Mesothelial cell of epicardium (in vitro differentiated cells): ENCODE data around the gene SLC41A3. TPM values are rescaled to one million over a fixed set of nuclear protein-coding genes. Genes with fewer than 3 reads are reported as not detected.
"Not testable (repeated sequence)": the region's sequence is repeated elsewhere in the genome, so short reads cannot be mapped to it uniquely, and the experiment has no call there.

ENCODE experiments used
- DNase-seq, 2 experiments: peaks; one replicate each; pipeline ENCODE4 v3.0.0; 2021; ENCODE audit warnings: low spot score in 2 of 2; ENCODE audit not compliant: unreplicated experiment in 2 of 2
- H3K27ac Mint-ChIP-seq: 2 replicates; pipeline ENCODE4 v1.8.0; 2021; ENCODE audit warnings: mixed read lengths
- H3K27me3 Mint-ChIP-seq: 2 replicates; pipeline ENCODE4 v1.8.0; 2021; ENCODE audit warnings: low read depth, mixed read lengths
- H3K36me3 Mint-ChIP-seq: 2 replicates; pipeline ENCODE4 v1.8.0; 2021; ENCODE audit warnings: mixed read lengths
- H3K4me1 Mint-ChIP-seq: 2 replicates; pipeline ENCODE4 v1.8.0; 2021; ENCODE audit warnings: mixed read lengths
- H3K4me3 Mint-ChIP-seq: 2 replicates; pipeline ENCODE4 v1.8.0; 2021; ENCODE audit warnings: mild to moderate bottlenecking, moderate library complexity, mixed read lengths
- H3K9me3 Mint-ChIP-seq: 2 replicates; pipeline ENCODE4 v1.8.0; 2021; ENCODE audit warnings: mixed read lengths
- CTCF ChIP-seq: fragments of 200-600 bp; sonication (generic); IDR thresholded peaks from one replicate; pipeline ENCODE4 v1.5.0; 2021; ENCODE audit warnings: antibody characterized with exemption; ENCODE audit not compliant: unreplicated experiment
- total RNA-seq: library from RNA; stranded (reverse); gene quantifications from 3 replicates; pipeline ENCODE4 v1.2.1, GENCODE V29; 2021

Gene SLC41A3
- total RNA-seq, 1 donor from 2014 or later = 58.7 TPM

- Mint-ChIP-seq H3K4me1 (no peaks in the 10 kb centered on the region), H3K27ac (no peak overlapping the region), H3K36me3 (peaks cover 5% of the 10 kb centered on the region), H3K27me3 (peaks cover 50% of the 10 kb centered on the region), H3K4me3 (peak overlapping the region; percentile 36), H3K9me3 (peaks cover 5% of the 10 kb centered on the region)
- DNase-seq = no peak
- no peak for TF ChIP-seq CTCF
These were observed 126.0 kb downstream of the SLC41A3 start for GRCh38 chr3:125957674-125958510.

DNA sequence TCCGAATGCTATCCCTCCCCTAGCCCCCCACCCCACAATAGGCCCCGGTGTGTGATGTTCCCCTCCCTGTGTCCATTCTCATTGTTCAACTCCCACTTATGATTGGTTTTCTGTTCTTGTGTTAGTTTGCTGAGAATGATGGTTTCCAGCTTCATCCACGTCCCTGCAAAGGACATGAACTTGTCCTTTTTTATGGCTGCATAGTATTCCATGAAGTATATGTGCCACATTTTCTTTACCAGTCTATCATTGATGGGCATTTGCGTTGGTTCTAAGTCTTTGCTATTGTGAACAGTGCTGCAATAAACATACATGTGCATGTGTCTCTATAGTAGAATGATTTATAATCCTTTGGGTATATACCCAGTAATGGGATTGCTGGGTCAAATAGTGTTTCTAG, 126.9 kb downstream of the SLC41A3 start:
- not testable (repeated sequence) for H3K36me3 Mint-ChIP-seq, H3K4me3 Mint-ChIP-seq, H3K9me3 Mint-ChIP-seq, H3K27ac Mint-ChIP-seq, H3K4me1 Mint-ChIP-seq, DNase-seq
- peaks cover 57% of the 10 kb centered on the region for H3K27me3 Mint-ChIP-seq

Other genes with a start within 250 kb of the SLC41A3 start
- not detected in 3 replicates for gene ROPN1B, start 114.9 kb downstream of the SLC41A3 start, total RNA-seq
- 1.0 to 1.6 TPM (median 1.2 TPM) in 3 replicates for gene ALDH1L1, start 96.5 kb upstream of the SLC41A3 start, total RNA-seq